ENCODE results near the gene FBXO21. TPM values are rescaled to one million over a fixed set of nuclear protein-coding genes. Genes with fewer than 3 reads are reported as not detected.
A peak's percentile ranks its signal among the peaks of the same experiment; 100 is the strongest.

Gene FBXO21
- total RNA-seq, 2 experiments from 2014 or later: 21.5 to 26.0 TPM

GRCh38 chr12:117172168-117172567 lies 18.1 kb downstream of the FBXO21 start:
- no peak for DNase-seq
- ChIA-PET POLR2A (no interaction called here), CTCF (no interaction called here)
- no peaks in the 10 kb centered on the region for H3K9me3 Mint-ChIP-seq
- peaks cover 48% of the 10 kb centered on the region for H3K36me3 Mint-ChIP-seq (ENCODE audit: low read depth)
- TF ChIP-seq, protein P1, sequence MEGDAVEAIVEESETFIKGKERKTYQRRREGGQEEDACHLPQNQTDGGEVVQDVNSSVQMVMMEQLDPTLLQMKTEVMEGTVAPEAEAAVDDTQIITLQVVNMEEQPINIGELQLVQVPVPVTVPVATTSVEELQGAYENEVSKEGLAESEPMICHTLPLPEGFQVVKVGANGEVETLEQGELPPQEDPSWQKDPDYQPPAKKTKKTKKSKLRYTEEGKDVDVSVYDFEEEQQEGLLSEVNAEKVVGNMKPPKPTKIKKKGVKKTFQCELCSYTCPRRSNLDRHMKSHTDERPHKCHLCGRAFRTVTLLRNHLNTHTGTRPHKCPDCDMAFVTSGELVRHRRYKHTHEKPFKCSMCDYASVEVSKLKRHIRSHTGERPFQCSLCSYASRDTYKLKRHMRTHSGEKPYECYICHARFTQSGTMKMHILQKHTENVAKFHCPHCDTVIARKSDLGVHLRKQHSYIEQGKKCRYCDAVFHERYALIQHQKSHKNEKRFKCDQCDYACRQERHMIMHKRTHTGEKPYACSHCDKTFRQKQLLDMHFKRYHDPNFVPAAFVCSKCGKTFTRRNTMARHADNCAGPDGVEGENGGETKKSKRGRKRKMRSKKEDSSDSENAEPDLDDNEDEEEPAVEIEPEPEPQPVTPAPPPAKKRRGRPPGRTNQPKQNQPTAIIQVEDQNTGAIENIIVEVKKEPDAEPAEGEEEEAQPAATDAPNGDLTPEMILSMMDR (IDR thresholded peaks at IDR 0.05): no peak
- no peak overlapping the region for H3K4me3 Mint-ChIP-seq
- no peak overlapping the region for H3K27ac Mint-ChIP-seq
- no peak for ATAC-seq
- intact Hi-C loops (cut with micrococcal nuclease): no loop called here
- H3K27me3 Mint-ChIP-seq: no peaks in the 10 kb centered on the region
- H3K4me1 Mint-ChIP-seq (ENCODE audit: low read depth): peaks cover 3% of the 10 kb centered on the region

GRCh38 chr12:117171499-117172162 lies 18.6 kb downstream of the FBXO21 start:
- Mint-ChIP-seq H3K27me3 (no peaks in the 10 kb centered on the region), H3K4me3 (no peak overlapping the region), H3K36me3 (ENCODE audit: low read depth) (peaks cover 50% of the 10 kb centered on the region), H3K4me1 (ENCODE audit: low read depth) (peaks cover 3% of the 10 kb centered on the region), H3K9me3 (no peaks in the 10 kb centered on the region), H3K27ac (peak overlapping the region; percentile 39)
- TF ChIP-seq, protein P1 (IDR thresholded peaks at IDR 0.05): no peak
- DNase-seq (no peak), ATAC-seq (no peak)
- intact Hi-C loops (cut with micrococcal nuclease): no loop called here
- POLR2A ChIA-PET: no interaction called here
- CTCF ChIA-PET: interaction anchor here (0.6 kb wide), 1 partner anchor 537 kb away, joined by 3 read pairs; no protein-coding TSS in a partner anchor

- ATAC-seq (no peak), DNase-seq (no peak)
- no peak overlapping the region for H3K27ac Mint-ChIP-seq
- no peaks in the 10 kb centered on the region for H3K9me3 Mint-ChIP-seq
- POLR2A ChIA-PET: interaction anchor here (0.8 kb wide), 1 partner anchor 22 kb away, joined by 3 read pairs; no protein-coding TSS in a partner anchor
- H3K27me3 Mint-ChIP-seq: no peaks in the 10 kb centered on the region
- H3K4me3 Mint-ChIP-seq: no peak overlapping the region
- intact Hi-C loops (cut with micrococcal nuclease): no loop called here
- CTCF ChIA-PET: interaction anchor here (1.1 kb wide), 1 partner anchor 49 kb away, joined by 3 read pairs; no protein-coding TSS in a partner anchor
- TF ChIP-seq, protein P1 (IDR thresholded peaks at IDR 0.05): no peak
- H3K4me1 Mint-ChIP-seq (ENCODE audit: low read depth): no peaks in the 10 kb centered on the region
- H3K36me3 Mint-ChIP-seq (ENCODE audit: low read depth): peaks cover 57% of the 10 kb centered on the region
Observed at GRCh38 chr12:117169548-117169947, 20.7 kb downstream of the FBXO21 start.

GRCh38 chr12:117168976-117169375 lies 21.3 kb downstream of the FBXO21 start:
- no peak overlapping the region for H3K27ac Mint-ChIP-seq

More at GRCh38 chr12:117168976-117169375, 21.3 kb downstream of the FBXO21 start:
- DNase-seq (no peak), ATAC-seq (no peak)
- POLR2A ChIA-PET: interaction anchor here (0.6 kb wide), 1 partner anchor 764 kb away, joined by 4 read pairs; no protein-coding TSS in a partner anchor
- no peaks in the 10 kb centered on the region for H3K9me3 Mint-ChIP-seq
- TF ChIP-seq, protein P1 (IDR thresholded peaks at IDR 0.05): no peak
- H3K4me1 Mint-ChIP-seq (ENCODE audit: low read depth): no peaks in the 10 kb centered on the region
- H3K27me3 Mint-ChIP-seq: no peaks in the 10 kb centered on the region
- intact Hi-C loops (cut with micrococcal nuclease): no loop called here
- CTCF ChIA-PET: interaction anchor here (1.1 kb wide), 2 partner anchors 49 to 50 kb away, joined by 3 read pairs; no protein-coding TSS in a partner anchor
- no peak overlapping the region for H3K4me3 Mint-ChIP-seq
- peaks cover 53% of the 10 kb centered on the region for H3K36me3 Mint-ChIP-seq (ENCODE audit: low read depth)
